Skin epidermis (tissue), 12 donors: Measurements from ENCODE around the gene IER2.
"Not testable (repeated sequence)": the region's sequence is repeated elsewhere in the genome, so short reads cannot be mapped to it uniquely, and the experiment has no call there.

Experiments used
- H3K27ac ChIP-seq, 21 experiments: fragments of 200-600 bp; sonication (generic) in 11 of 21; one replicate each; pipeline ENCODE4 v1.5.0; 2020; ENCODE audit warnings: mild to moderate bottlenecking in 3 of 21, inconsistent platforms in 2 of 21, moderate library complexity in 2 of 21
- H3K4me3 ChIP-seq, 7 experiments: fragments of 200-600 bp; sonication (generic) in 2 of 7; one replicate each; pipeline ENCODE4 v1.5.0; 2020; ENCODE audit warnings: inconsistent platforms in 2 of 7, mild to moderate bottlenecking in 2 of 7, moderate library complexity in 1 of 7

Gene IER2

DNA sequence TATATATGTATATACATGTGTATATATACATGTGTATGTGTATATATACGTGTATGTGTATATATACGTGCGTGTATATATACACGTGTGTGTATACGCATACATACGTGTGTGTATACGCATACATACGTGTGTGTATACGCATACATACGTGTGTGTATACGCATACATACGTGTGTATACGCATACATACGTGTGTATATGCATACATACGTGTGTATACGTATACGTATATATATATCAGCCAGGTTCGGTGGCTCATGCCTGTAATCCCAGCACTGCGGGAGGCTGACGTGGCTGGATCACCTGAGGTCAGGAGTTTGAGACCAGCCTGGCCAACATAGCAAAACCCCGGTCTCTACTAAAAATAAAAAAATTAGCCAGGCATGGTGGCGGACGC, 34.7 kb downstream of the IER2 start:
- H3K27ac ChIP-seq, H3K4me3 ChIP-seq: not testable (repeated sequence)

GRCh38 chr19:13185763-13186657, 35.8 kb downstream of the IER2 start:
- H3K27ac ChIP-seq, result not testable (repeated sequence)
- H3K4me3 ChIP-seq, result peak overlapping the region in 1 of 7 experiments; percentile 12

- H3K4me3 ChIP-seq, result peak overlapping the region in 1 of 7 experiments; percentile 12
- H3K27ac ChIP-seq, result not testable (repeated sequence)
Observed at GRCh38 chr19:13186688-13187087, 36.5 kb downstream of the IER2 start.

- Histone ChIP-seq H3K27ac (no peak overlapping the region), H3K4me3 (no peak overlapping the region)
Observed at GRCh38 chr19:13187419-13187818, 37.2 kb downstream of the IER2 start.

DNA sequence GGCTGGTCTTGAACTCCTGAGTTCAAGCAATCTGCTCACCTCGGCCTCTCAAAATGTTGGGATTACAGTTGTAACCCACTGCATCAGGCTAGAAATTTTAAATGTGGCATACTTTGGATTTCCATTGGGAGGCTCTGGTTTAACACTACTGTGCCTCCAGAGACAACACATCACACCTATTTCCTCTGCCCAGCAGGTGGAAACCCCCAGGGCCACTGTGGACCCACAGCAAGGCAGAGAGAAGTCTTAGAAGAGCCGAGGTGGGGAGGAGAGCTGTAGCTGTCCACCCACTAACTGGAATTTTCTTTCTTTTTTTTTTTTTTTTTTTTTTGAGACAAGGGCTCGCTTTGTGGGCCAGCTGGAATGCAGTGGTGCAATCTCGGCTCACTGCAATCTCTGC, 39.4 kb downstream of the IER2 start:
- no peak overlapping the region for H3K27ac ChIP-seq
- H3K4me3 ChIP-seq, result no peak overlapping the region

DNA sequence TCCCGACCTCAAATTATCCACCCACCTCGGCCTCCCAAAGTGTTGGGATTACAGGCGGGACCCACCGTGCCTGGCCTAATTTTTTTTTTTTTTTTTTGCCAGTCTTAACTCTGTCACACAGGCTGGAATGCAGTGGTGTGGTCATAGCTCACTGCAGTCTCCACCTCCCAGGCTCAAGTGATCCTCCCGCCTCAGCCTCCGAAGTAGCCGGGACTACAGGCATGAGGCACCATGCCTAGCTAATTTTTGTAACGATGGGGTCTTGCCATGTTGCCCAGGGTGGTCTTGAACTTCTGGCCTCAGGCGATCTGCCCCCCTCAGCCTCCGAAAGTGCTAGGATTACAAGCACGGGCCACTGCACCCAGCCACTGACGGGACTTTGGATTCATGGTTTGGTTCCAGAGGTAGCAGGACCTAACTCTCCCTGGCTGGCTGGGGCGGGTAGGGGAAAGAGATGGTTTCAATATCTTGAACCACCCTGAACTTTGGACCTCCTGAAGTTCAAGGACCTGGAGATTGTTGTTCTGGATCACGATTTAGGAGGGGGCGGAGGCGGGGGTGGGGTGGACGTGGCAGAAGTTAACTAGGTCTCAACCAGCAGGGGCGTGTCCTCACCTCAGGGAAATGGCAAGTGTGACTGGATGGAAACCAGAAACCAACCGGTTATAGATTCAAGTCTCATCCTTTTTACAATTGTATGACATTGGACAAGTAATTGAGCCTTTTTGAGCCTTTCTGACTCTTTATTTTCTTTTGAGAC, 40.8 kb downstream of the IER2 start:
- no peak overlapping the region for H3K4me3 ChIP-seq
- no peak overlapping the region for H3K27ac ChIP-seq

DNA sequence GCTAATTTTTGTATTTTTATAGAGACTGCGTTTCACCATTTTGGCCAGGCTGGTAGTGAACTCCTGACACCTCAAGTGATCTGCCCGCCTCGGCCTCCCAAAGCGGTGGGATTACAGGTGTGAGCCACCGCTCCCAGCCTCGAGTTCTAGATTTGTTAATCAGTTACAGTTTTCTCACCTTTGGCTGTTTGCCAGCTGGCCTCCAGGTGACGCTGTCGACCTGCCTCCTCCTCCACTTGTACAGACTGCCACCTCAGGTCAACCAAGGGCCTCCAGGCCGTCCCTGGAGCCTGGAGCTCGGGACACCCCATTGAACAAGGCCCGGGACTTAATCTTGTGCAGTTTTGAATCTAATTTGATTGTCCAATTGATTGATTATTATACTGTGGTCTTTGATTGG, 45.5 kb downstream of the IER2 start:
- H3K4me3 ChIP-seq, result no peak overlapping the region
- no peak overlapping the region for H3K27ac ChIP-seq

GRCh38 chr19:13198634-13199033, 48.4 kb downstream of the IER2 start:
- Histone ChIP-seq H3K27ac (no peak overlapping the region), H3K4me3 (no peak overlapping the region)

DNA sequence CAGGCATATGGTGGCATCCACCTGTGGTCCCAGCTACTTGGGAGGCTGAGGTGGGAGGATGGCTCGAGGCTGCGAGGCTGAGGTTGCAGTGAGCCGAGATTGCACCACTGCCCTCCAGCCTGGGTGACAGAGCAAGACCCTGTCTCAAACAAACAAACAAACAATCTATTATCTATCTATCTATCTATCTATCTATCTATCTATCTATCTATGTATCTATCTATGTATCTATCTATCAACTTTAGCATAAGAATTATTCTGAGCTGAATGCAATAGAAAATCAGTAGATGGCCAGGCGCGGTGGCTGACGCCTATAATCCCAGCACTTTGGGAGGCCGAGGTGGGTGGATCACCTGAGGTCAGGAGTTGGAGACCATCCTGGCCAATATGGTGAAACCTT, 51.9 kb downstream of the IER2 start:
- H3K4me3 ChIP-seq, H3K27ac ChIP-seq: not testable (repeated sequence)
